RWPE2 (cell line): Measurements from ENCODE around the gene UBL4A.

Experiments used
- ATAC-seq: fragments of 200-7000 bp; cut with Tn5 transposase; 3 replicates; pipeline ENCODE4 v1.9.1; 2021; ENCODE audit warnings: low read depth
- DNase-seq: peaks from one replicate; pipeline ENCODE4 v3.0.0-alpha.2; 2020; ENCODE audit warnings: low spot score
- H3K27ac ChIP-seq: fragments of 450-650 bp; 2 replicates; pipeline ENCODE4 v1.5.1; 2017; ENCODE audit warnings: mild to moderate bottlenecking; ENCODE audit not compliant: poor library complexity, severe bottlenecking
- H3K27me3 ChIP-seq: fragments of 250-450 bp; sonication (Bioruptor Pico); 2 replicates; pipeline ENCODE4 v1.5.1; 2021; ENCODE audit warnings: mild to moderate bottlenecking, moderate library complexity; ENCODE audit not compliant: insufficient read depth, poor library complexity, severe bottlenecking
- H3K36me3 ChIP-seq: fragments of 250-450 bp; sonication (Bioruptor Pico); 2 replicates; pipeline ENCODE4 v1.5.1; 2020; ENCODE audit warnings: low read depth, mild to moderate bottlenecking, moderate library complexity
- H3K4me1 ChIP-seq: fragments of 250-450 bp; sonication (Bioruptor Pico); 2 replicates; pipeline ENCODE4 v1.5.1; 2021; ENCODE audit warnings: mild to moderate bottlenecking, moderate library complexity; ENCODE audit not compliant: insufficient read depth, poor library complexity, severe bottlenecking
- H3K4me3 ChIP-seq: fragments of 250-450 bp; sonication (Bioruptor Pico); 2 replicates; pipeline ENCODE4 v1.5.1; 2021; ENCODE audit warnings: mild to moderate bottlenecking, moderate library complexity; ENCODE audit not compliant: severe bottlenecking
- H3K9me3 ChIP-seq: fragments of 250-450 bp; sonication (Bioruptor Pico); 2 replicates; pipeline ENCODE4 v1.5.1; 2021; ENCODE audit warnings: mild to moderate bottlenecking, moderate library complexity; ENCODE audit not compliant: severe bottlenecking
- CTCF ChIP-seq: fragments of 450-650 bp; IDR thresholded peaks from one replicate; pipeline ENCODE4 v1.5.1; 2017; ENCODE audit warnings: mild to moderate bottlenecking, moderate library complexity; ENCODE audit not compliant: poor library complexity, severe bottlenecking

The UBL4A gene

GRCh38 chrX:154437971-154438893 is 48.2 kb downstream of the UBL4A start:
- peak overlapping the region; percentile 54 for H3K27ac ChIP-seq
- peaks cover 26% of the 10 kb centered on the region for H3K36me3 ChIP-seq
- H3K4me1 ChIP-seq, result no peaks in the 10 kb centered on the region
- no peak for DNase-seq
- peak overlapping the region; percentile 95 for H3K4me3 ChIP-seq
- H3K9me3 ChIP-seq, result no peaks in the 10 kb centered on the region
- TF ChIP-seq CTCF, result no peak
- ATAC-seq, result no peak
- no peaks in the 10 kb centered on the region for H3K27me3 ChIP-seq

- no peaks in the 10 kb centered on the region for H3K27me3 ChIP-seq
- no peak for TF ChIP-seq CTCF
- H3K9me3 ChIP-seq, result no peaks in the 10 kb centered on the region
- H3K27ac ChIP-seq, result peak within 1 kb of the TSS; percentile 54
- ATAC-seq, result peak; percentile 29; the same call in 1 of the 3 replicates
- H3K4me3 ChIP-seq, result peak within 1 kb of the TSS; percentile 95
- peaks cover 17% of the 10 kb centered on the region for H3K36me3 ChIP-seq
- H3K4me1 ChIP-seq, result no peaks in the 10 kb centered on the region
- no peak for DNase-seq
Observed at GRCh38 chrX:154436983-154437752, 49.2 kb downstream of the UBL4A start, which contains the start of gene GDI1. GDI1 (plus strand) TSS chrX:154437154; CDS start chrX:154437255, 101 bp downstream.

- H3K36me3 ChIP-seq, result peaks cover 10% of the 10 kb centered on the region
- ATAC-seq, result 0 out of 3 replicates have a peak, but pooled peaks have one; percentile 20
- peak overlapping the region; percentile 95 for H3K4me3 ChIP-seq
- no peak for TF ChIP-seq CTCF
- H3K9me3 ChIP-seq, result no peaks in the 10 kb centered on the region
- no peak for DNase-seq
- H3K4me1 ChIP-seq, result no peaks in the 10 kb centered on the region
- no peaks in the 10 kb centered on the region for H3K27me3 ChIP-seq
- H3K27ac ChIP-seq, result peak overlapping the region; percentile 54
Observed at GRCh38 chrX:154436374-154436982, 49.9 kb downstream of the UBL4A start.

- no peak for DNase-seq
- H3K27ac ChIP-seq, result no peak overlapping the region
- H3K4me1 ChIP-seq, result no peaks in the 10 kb centered on the region
- ATAC-seq, result no peak
- H3K36me3 ChIP-seq, result peaks cover 7% of the 10 kb centered on the region
- no peak overlapping the region for H3K4me3 ChIP-seq
- no peak for TF ChIP-seq CTCF
- H3K9me3 ChIP-seq, result no peaks in the 10 kb centered on the region
- H3K27me3 ChIP-seq, result no peaks in the 10 kb centered on the region
Observed at GRCh38 chrX:154435171-154435733, 51.2 kb downstream of the UBL4A start.
